NCI-H1092 treated with DMSO at 0.1 percent for 48 hours (cell line): Measurements from ENCODE around the gene TSEN15.
"Not testable (repeated sequence)": the region's sequence is repeated elsewhere in the genome, so short reads cannot be mapped to it uniquely, and the experiment has no call there.

ENCODE experiments used
- DNase-seq: peaks from one replicate; lab custom pipeline; 2025; lab: John Stamatoyannopoulos, UW

The TSEN15 gene

DNA sequence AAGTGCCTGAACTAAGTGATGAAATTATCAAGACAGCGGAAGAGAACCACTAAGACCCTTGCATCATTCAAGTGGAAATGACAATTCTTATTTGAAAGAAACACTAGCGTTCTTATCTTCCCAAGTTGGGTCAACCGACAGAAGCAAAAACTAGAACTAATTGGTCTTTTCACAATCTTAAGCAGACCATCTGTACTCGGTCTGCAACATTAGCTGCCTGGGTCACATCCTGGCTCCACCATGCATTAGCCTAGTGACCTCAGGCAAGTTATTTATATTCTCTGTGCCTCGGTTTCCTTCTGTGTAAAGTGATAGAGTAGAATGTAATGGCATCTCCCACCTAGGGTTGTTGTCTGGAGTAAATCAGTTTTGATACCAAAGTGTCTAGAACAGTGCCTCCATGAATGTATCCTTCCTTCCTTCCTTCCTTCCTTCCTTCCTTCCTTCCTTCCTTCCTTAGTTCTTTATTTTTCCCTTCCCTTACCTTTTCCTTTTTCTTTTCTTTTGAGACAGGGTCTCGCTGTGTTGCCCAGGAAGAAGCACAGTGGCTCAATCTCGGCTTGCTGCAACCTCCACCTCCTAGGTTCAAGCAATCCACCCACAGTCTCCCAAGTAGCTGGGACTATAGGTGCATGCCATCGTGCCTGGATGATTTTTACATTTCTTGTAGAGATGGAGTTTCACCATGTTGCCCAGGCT lies 20.0 kb upstream of the TSEN15 start:
- DNase-seq, result no peak

DNA sequence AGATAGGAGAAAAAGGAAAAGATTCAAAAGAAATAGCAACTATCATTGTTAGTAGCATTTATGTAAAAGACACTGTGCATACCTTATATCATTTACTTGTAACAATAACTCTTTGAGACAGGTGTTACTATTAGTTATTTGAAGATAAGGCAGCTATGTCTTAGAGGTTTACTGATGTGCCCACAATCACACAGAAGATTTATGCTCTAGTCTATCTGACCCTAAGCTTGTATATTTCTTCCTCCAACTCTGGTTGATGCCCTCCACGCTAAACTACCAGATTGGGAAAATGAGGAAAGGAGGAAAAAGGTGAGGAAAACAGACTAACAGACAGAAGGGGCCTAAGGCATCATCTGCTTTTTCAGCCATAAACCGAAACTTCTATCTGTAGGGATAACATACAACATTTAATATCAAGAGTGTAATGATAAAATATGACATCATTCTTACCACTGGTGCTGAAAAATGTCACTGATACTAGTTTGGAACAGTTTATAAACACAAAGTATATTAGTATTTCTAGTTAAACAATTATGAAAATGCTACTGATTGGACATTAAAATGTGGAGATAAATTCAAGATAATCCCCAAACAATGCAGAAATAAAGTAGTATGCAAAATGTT lies 19.1 kb upstream of the TSEN15 start:
- no peak for DNase-seq

DNA sequence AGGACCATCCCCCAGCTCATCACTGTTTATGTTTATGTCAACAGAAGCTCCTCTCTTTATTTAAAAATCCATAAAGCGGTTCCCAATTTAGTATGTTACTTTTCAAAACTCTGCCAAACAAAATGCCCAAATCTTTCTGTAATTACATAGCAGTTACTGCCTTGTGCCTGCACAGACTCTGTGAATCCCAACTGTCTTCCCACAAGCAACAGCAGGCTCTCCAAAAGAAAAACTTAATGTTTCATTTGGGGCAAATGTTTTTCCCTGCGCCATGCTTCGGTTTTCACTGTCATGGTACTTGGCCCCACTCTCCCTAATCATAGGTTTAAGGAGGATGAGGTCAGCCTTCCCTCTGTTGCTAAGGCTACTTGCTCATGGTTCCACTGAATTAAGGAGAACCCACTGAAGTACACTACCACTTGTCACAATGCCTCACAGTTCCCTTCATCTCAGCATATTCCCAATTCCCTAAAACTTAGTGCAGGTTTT lies 18.6 kb upstream of the TSEN15 start:
- DNase-seq, result no peak

DNA sequence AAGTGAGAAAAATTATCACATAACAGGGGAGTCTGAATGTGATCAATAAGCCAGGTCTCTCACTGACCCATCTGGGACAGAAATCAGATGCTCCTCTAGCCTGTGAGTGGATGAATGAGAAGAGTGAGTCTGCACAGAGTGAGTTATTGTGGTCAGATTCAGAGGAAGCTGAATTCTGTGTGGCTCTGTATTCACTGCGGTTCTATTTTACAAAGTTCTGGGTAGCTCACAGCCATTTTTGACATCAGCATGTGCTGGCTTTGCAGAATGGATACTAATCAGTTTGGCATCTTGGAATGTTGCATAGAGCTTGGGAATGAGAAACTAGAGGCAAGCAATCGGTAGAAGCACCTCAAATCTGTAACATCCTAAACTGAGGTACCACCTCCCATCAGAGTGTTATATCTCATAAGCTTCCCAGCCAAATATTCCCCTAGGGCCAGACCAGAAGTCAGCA lies 17.8 kb upstream of the TSEN15 start:
- DNase-seq, result no peak

DNA sequence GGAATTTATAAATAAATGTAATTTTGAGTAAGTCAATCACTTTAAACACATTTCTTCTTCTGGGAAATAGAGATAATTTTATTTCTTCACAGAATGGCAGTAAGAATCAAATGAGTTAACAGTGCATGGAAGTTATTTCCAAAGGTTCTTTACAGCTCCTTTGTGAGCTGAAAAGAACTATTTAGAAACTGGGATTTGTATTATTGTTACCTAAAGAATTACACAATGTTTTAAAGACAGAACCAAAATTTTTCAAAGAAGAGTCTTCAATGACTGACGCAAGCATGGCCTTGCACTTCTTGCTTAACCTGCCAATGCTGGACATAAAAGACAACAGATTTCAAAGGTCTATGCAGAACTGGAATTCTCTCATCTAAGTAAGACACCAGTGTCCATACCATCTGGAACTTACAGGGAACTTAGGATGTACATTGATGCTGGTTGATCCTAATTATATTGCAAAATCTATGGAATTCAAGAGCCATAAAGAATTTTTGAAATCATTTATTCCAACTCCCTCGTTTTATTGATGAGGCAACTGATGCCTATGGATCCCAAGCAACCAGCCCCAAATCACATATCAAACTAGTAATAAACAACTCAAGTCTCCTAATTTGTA lies 16.7 kb upstream of the TSEN15 start:
- DNase-seq, result no peak

DNA sequence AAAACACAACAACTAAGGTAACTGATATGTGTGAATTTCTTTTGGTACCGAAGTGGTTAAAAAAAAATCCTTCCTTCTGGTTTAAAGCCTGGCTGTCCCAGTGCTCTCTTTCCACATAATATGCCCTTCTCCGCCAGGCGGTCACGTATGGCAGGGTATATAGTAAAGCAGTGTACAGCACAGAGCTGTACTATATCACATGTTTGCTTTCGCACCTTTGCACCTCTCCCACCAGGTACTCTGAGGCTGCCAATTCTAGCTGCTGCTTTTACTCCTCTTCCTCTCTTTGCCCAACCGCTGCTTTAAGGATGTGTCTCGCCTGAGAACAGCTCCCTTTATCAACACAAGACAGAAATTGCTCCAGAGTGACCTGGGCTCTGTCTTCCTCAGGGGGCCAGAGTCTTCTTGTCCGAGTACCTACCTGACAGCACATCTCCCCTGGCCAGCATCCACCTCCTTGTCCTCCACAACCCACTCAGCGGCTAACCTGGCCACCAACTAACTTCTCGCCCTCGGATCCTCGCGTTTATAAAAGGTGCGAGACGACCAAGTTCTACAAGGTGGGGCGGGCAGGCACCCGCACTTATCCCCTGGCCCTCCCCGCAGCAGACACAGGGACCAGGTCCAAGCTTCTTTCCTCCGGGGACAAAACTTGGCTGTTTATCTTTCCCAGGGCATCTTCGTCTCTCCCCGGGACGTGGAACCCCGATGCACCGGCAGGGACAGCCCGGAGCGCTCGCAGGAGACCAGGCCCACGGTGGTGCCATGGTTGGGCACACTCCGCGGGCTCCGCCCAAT lies 15.6 kb upstream of the TSEN15 start:
- DNase-seq, result no peak

DNA sequence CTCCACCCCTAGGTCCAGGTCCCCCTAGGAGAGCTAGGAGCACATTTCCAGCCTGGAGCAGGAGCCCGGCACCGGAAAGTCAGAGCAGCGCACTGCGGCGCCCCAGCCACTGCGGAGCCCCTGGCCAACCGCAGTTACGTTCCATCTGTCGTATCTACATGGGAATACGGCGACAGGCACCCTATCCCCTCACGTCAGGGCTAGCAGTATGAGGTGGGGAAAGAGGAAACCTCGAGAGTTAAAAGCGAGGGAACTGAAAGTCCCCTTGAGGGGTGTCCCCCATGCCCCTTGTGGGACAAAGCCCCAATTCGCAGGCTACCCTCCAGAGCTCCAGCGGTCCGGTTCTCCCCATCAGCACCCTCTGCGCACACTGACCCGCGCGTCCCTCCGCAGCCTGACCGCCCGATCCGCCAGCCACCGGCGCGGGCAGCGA lies 15.0 kb upstream of the TSEN15 start:
- DNase-seq, result peak; percentile 58

DNA sequence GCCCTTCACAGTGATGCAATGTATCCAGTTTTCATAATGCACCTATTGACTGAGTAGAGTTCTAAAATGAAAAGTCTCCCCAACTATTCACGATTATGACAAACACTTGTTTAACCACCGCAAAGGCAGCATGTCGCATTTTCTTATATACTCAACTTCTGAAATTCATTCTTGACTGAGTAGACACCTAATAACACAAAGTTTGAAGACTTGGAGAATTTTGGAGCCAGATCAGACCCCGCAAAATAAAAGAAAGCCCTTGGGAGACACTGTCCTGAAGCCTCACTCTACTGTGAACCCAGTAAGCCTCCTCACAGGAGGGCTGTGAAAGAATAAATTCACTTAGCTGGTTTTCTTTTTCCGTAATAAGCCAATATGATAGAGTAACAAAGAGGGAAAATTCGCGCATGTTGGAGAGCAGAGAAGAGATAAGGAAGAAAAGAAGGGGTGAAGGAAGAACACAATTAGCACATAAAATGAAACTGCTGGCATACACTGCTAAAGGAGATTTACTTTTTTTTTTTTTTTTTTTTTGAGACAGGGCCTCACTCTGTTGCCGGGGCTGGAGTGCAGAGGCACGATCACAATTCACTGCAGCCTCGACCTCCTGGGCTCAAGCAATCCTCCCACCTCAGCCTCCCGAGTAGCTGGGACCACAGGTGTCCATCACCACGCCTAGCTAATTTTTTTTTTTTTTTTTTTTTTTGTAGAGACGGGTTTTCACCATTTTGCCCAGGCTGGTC lies 13.5 kb upstream of the TSEN15 start:
- DNase-seq, result no peak

DNA sequence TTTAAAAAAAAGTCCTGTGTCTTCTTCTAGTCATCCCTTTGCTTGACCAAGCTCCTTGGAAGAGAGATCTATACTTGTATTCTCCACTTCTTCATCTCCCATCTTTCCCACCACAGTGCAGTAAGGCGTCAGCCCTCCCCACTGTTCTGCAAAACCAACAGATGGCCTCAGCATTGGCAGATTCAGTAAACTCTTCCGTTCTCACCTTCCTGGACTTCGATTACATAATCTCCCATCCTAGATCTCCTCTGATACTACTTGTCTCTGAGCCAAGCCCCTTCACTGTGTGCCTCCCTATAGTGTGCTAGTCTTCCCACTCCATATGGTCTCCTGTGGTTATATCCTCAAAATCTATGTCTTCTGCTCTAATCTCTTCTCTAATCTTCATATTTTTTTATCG lies 12.4 kb upstream of the TSEN15 start:
- no peak for DNase-seq

DNA sequence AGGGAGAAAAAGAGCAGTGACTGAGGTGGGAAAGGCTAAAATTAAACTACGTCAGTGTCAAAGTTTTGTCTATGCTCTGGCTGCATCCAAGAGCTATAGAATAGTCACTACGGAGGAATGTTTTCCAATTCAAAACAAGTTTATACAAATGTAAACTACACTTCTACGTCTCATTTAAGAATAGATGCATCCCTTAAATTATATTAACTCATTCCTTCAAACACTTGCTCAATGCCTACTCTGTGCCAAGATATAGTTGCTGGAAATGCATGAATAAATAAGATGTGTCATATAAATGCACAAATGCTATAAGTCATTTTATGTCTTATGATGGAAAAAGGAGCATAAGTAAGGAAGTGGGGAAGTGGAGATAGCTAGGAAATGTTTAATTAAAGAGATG lies 9.8 kb upstream of the TSEN15 start:
- DNase-seq, result no peak

DNA sequence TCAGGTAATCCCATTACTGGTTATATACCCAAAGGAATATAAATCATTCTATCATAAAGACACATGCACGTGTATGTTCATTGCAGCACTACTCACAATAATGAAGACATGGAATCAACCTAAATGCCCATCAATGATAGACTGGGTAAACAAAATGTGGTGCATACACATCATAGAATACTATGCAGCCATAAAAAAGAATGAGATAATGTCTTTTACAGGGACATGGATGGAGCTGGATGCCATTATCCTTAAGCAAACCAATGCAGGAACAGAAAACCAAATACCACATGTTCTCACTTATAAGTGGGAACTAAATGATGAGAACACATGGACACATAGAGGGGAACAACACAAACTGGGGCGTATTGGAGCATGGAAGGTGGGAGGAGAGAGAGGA lies 8.2 kb upstream of the TSEN15 start:
- DNase-seq, result not testable (repeated sequence)

DNA sequence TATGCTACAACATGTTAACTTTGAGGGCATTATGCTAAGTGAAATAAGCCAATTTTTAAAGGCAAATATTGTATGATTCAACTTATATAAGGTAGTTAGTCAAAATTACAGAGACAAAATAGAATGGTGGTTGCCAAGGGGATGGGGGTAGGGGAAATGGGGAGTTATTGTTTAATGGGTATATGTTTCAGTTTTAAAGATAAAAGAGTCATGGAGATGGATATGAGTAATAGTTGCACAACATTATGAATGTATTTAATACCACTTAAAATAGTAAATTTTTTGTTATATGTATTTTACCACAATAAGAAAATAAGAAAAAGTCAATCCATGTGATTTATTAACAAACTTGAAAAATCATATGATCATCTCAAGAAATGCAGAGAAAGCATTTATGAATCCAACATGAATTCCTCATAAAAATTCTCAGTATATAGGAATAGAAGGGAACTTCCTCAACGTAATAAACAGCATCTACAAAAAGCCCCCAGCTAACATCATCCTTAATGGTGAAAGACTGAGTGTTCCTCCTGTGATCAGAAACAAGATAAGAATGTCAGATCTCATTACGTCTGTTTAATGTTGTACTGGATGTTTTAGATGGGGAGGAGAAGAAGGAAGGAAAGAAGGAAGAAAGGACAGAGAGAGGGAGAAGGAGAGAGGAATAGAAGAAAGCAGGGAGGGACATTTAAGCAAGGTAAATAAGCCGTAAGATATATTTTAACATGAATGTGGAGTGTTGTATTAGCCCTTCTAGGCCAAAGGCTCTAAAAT lies 6.7 kb upstream of the TSEN15 start:
- no peak for DNase-seq

DNA sequence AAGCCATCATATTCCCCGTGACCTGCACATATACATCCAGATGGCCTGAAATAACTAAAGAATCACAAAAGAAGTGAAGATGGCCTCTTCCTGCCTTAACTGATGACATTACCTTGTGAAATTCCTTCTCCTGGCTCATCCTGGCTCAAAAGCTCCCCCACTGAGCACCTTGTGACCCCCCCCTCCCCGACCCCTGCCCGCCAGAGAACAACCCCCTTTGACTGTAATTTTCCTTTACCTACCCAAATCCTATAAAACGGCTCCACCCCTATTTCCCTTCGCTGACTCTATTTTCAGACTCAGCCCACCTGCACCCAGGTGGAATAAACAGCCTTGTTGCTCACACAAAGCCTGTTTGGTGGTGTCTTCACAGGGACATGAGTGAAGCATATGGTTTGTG lies 4.0 kb upstream of the TSEN15 start:
- not testable (repeated sequence) for DNase-seq

DNA sequence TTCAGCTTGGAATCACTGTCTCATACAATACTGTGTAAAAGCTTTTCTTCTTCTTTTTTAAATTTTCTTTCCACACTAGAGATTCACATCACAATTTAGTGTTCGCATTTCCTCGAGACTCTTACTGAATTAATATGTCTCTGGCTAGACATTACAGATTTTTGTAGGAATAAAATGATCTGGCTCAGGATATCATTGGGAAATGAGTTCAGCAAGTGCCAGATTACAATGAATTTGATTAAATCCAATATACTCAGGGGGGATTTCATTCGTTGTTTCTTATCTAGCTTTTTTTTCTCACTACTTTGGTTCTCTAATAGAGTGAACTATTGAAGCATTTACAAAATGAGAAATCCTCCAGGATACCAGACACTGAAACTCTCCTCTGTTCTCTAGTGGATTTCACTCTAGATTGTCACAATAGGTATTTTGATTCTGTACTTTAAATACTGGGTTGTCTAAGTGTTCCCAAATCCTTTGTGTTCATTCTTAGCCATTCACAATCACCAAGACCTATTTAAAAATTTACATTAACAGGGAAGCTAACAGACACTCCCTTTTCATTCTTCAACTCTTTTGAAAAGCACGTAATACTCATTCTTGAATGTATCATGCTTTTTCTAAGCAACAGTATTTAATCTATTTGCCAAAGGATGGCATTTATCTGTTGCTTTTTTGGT lies 2.8 kb upstream of the TSEN15 start:
- no peak for DNase-seq

DNA sequence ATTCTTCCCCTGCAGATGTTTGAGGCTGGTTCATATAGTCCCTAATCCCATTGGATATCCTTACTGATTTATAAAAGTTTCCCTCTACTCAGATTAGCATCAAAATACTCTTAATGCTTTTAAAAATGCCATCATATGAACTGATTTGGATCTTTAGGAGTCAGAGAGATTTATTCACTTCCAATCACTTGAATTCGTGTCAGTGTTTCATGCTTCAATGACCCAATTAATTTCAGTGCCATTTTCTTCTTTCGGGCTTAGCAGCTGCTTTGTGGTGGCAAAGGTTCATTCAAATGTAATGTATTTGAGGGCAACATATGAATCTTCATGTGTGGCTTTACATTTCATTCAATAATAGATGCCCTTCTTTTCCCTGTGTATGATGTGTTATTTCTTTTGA lies 2.2 kb upstream of the TSEN15 start:
- no peak for DNase-seq

DNA sequence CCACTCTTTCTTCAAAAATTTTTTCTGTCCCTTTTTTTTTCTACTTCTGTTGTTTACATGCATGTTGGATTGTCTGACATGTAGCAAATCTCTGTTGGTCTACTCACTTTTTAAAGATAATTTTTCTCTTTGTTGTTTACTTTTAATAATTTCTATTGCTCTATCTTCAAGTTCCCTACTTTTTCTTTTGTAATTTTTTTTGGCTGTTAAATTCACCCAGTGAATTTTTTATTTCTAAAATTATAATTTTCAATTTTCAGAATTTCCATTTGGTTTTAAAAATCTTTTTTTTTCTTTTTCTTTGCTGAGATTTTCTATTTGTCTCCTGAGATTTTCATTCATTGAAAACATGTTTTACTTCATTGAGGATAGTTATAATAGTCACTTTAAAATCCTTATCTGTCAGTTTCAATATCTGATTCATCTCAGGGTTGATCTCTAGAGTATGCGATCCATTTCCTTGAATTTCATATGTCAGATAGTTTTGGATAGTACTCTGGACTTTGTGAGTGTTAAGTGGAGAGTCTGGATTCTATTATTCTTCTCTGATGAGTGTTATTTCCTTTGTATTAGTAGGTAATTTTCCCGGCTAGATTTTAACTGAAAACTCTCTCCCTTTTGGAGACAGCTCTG lies 1.6 kb upstream of the TSEN15 start:
- no peak for DNase-seq

DNA sequence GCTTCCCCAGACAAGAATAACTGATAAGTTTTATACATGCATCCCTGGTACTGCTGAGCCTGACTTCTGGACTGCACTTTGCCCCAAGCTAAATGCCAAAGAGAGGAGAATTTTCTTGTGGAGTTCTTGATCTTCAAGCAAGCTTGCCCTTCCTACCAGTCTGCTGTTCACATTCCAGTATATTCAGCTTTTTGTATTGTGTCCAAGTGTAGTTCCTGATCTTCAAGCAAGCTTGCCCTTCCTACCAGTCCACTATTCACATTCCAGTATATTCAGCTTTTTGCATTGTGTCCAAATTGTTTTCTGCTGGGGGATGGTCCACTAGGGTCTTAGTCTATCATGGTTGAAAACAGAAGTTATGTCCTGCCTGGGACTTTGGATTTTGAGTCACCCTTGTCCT lies 894 bp upstream of the TSEN15 start:
- DNase-seq, result no peak

DNA sequence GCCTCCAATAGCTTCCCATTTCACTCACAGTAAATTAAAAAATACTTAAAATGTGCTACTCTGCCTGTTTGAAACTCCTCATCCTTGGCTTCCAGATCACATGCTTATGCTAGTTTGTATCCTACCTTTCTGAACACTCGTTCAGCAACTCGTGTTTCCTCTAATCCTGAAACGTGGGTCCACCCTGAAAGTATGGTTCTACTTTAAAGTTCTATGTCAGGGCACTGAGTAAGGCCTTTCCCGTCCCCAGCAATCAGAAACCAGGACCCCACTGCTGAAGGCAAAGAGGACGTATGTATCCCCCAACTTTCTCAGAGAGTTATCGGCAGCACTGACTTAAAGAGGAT lies 419 bp upstream of the TSEN15 start:
- DNase-seq, result peak; percentile 71

DNA sequence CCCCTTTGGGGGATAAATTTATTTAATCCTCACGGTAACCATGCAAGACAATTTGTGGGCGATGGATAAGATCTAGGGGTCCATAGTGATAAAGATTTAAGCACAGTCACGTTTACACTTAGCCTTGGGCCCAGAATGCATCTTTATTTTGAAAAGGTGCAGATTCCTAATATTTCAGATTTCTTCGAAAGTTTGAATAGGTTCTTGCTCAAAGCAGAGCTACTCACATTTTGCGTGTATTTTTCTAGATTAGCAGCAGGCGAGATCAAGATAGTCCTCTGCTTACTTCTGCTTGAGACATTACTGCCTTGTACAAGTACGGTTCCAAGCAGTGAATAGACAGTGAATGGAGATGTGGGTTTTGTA lies 647 bp downstream of the TSEN15 start:
- peak; percentile 47 for DNase-seq

DNA sequence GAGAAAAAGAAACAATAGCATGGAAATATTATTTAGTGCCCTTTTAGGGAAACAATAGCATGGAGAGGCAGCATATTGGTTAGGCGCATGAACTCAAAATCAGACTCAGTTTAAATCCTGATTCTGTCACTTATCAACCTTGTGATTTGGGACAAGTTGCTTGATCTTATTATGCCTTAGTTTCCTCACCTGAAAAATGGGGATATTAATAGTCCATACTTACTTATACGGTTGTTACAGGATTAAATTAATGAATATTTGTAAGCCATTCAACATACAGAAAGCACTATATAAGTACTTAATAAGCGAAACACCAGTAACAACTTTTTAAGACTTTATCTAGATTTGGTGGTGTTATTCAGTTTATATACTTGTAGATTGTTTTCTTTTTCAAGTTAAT lies 1.2 kb downstream of the TSEN15 start:
- no peak for DNase-seq
